ENCODE data around the gene FARS2.

DNA sequence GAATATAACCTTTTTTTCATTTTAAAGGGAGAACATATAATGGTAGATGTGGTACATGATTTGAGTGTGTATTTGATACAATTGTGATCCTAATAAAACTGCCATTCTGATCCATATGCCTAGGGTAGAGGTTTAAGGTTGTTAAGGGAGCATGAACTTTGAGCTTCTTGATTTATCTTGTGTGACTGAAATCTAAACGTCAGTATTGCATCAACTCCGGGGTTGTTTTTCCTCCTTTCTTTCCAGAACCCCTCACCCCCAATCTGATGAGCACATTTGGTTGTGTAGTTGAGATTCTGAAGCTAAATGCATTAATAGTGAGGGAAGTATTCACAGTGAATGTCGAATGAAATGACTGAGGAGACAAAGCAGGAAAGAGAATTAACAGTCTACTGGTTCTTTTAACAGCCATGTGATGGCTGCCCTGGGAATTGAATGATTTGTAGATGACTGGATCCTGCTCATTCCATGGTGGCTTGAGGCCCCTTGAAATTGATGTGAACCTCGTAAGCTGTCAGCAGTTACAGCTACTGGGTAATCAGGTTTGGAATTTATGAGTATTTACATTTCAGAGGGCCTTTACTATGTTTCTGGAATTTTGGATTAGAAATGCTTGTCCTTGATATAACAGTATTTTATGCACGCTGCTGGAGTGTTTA is 44.8 kb downstream of the FARS2 start:
- no peak for TF ChIP-seq CTCF (IDR thresholded peaks at IDR 0.05)
- TF ChIP-seq POLR2A (IDR thresholded peaks at IDR 0.05), result no peak

All from vagina (tissue), 2 donors.